HUDEP-2 (cell line): ENCODE data around the gene NUDT8.
"Not testable (repeated sequence)": the region's sequence is repeated elsewhere in the genome, so short reads cannot be mapped to it uniquely, and the experiment has no call there.

Experiments
- DNase-seq, 76 experiments: peaks; one replicate each; lab custom pipeline; 2025; ENCODE audit not compliant: unreplicated experiment in 76 of 76; lab: John Stamatoyannopoulos, UW

Gene NUDT8

GRCh38 chr11:67662142-67662834 lies 32.6 kb upstream of the NUDT8 start:
- no peak for DNase-seq

GRCh38 chr11:67660752-67661151 lies 31.0 kb upstream of the NUDT8 start:
- not testable (repeated sequence) for DNase-seq

- not testable (repeated sequence) for DNase-seq
Measured at GRCh38 chr11:67659651-67660165, 30.0 kb upstream of the NUDT8 start.

GRCh38 chr11:67657300-67657699 lies 27.6 kb upstream of the NUDT8 start:
- no peak for DNase-seq

GRCh38 chr11:67656278-67656922 lies 26.7 kb upstream of the NUDT8 start:
- peak in 3 of 76 experiments; percentile 3 to 49 (median 11) for DNase-seq

- no peak for DNase-seq
Measured at GRCh38 chr11:67654225-67654624, 24.5 kb upstream of the NUDT8 start.

GRCh38 chr11:67652965-67653845 lies 23.5 kb upstream of the NUDT8 start:
- DNase-seq = no peak

GRCh38 chr11:67651976-67652781 lies 22.4 kb upstream of the NUDT8 start:
- DNase-seq = no peak

GRCh38 chr11:67649634-67650510 lies 20.1 kb upstream of the NUDT8 start:
- no peak for DNase-seq

- DNase-seq = no peak
Measured at GRCh38 chr11:67648796-67649613, 19.3 kb upstream of the NUDT8 start.

GRCh38 chr11:67648140-67648795 lies 18.5 kb upstream of the NUDT8 start:
- DNase-seq = peak in 49 of 76 experiments; percentile 6 to 66 (median 26)

GRCh38 chr11:67647471-67647870 lies 17.7 kb upstream of the NUDT8 start:
- DNase-seq = no peak

- no peak for DNase-seq
Measured at GRCh38 chr11:67646535-67647336, 17.0 kb upstream of the NUDT8 start.

GRCh38 chr11:67645521-67646461 lies 16.1 kb upstream of the NUDT8 start:
- DNase-seq = no peak

- DNase-seq = no peak
Measured at GRCh38 chr11:67644472-67645418, 15.0 kb upstream of the NUDT8 start.
